Measurements from ENCODE around the gene SUGCT.
"Not testable (repeated sequence)": the region's sequence is repeated elsewhere in the genome, so short reads cannot be mapped to it uniquely, and the experiment has no call there.

Gene SUGCT

DNA sequence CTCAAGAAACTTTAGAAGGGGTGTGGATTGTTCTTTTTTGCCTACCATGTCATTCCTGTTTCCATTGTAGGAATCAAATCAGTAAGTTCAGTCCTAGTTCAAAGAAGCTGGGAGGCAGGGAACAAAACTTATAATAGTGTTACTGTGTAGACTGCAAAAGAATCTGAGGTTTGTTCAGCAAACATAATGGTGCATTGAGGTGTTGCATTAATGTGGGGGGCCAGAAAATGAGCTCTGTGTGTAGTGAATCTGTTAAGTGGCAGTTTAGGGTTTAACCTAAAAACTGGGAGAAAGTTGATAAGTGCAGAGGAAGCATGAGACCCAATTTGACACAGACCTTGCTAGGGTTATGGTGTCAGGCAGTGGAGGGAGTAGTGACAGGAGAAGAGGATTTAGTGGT, 197.7 kb downstream of the SUGCT start:
- DNase-seq = no peak

DNA sequence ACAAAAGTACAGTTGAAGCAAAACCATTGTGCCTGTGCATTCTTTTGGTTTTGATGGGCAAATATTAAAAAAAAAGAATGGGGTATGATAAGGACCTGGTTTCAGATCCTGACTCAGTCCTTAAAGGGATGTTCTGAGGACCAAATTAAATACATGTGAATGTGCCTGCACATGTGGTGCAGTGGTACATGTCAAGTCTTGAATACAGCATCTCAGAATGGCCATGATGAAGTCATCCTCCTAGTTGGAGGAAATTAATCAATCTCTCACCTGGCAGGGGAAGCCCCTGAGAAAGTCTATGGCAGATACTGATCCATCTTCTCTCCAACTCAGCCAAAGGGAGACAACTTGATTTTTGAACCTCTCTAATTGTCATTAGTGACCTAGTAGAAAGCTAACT, 207.0 kb downstream of the SUGCT start:
- no peak for DNase-seq

DNA sequence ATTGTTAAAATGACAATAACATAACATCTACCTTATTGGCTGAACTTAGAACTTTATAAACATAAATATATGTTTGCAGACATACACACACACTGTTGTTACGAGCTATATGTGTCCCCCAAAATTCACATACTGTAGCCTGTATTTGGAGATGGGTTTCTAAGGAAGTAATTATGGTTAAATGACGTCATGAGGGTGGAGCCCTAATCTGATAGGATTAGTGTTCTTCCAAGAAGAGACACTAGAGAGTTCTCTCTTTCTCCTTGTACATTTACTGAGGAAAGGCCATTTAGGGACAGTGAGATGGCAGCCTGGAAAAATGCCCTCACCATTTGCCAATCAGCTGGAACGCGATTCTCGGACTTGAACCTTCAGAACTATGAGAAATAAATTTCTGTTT, 211.7 kb downstream of the SUGCT start:
- no peak for DNase-seq

DNA sequence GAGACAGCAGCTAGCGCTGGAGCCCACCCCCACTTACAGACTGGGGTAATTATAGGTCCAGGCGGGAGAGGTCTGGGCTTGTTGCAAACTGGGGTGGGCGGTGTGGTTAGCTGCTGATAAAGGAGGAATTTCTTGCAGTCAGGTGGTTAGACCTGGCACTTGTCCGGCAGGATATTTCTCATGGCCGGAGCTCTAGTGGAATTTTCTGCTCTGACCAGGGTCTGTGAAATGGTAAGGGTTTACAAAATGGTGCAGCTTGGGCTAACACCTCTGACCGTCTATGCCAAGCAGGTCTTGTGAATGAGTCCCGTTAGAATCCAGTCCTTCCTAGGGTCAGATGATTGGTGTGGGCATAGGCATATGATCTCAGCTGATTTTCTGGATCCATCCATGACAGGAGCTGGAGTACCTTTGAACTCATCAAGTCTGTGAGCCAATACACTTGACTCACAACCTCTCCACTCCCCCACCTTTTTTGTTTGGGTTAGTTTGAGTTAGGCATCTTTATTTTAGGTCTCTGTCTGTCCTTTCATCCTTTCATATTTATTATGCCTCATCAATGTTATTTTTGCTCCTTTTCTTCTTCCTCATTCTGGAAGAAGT, 213.4 kb downstream of the SUGCT start:
- DNase-seq = no peak

DNA sequence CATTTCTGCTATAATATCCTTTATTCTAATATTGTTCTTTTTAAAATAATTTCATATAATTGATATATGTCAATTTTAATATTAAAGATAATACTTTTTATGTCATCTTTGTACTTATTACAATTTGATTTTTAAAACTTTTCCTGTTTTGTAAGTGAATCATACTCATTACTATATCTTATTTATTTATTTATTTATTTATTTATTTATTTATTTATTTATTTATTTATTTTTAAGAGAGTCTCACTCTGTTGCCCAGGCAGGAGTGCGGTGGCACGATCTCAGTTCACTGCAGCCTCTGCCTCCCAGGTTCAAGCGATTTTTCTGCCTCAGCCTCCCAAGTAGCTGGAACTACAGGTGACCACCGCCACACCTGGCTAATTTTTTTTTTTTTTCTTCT, 215.3 kb downstream of the SUGCT start:
- DNase-seq = no peak

DNA sequence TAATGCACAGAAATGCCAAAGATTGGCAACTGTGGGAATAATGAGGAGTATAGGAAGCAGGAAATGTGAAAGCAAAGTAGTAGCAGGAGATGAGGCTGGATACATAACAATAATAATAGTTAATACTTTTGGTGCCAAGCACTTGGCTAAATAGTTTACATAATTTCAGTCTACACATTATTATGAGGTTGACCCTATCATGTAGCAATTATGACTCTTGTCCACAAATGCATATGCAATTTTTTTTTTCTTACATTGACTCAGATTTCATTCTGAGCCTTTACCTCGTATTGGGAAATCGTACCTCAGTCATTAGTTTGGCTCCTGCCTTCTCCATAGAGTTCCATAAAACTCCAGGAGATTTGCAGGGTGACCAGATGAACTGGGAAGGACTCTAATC, 219.9 kb downstream of the SUGCT start:
- DNase-seq = no peak

DNA sequence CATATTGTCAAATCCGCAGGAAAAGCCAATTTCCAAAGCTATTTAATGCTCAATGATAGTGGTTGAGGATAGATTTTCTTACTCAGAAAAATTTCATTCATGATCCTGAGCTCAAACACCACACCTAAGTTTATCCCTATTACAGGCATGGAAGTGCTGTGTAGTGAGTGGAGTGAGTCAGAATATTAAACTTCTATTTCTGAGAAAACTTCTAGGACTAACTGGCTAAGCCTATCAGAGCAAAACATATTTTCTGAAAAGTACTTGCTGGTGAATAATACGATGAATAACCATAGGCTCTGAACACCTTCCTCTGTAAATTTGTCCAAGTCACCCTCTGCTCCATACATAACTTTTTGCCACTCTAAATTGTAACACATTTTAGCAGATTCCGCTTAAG, 221.5 kb downstream of the SUGCT start:
- DNase-seq = no peak

DNA sequence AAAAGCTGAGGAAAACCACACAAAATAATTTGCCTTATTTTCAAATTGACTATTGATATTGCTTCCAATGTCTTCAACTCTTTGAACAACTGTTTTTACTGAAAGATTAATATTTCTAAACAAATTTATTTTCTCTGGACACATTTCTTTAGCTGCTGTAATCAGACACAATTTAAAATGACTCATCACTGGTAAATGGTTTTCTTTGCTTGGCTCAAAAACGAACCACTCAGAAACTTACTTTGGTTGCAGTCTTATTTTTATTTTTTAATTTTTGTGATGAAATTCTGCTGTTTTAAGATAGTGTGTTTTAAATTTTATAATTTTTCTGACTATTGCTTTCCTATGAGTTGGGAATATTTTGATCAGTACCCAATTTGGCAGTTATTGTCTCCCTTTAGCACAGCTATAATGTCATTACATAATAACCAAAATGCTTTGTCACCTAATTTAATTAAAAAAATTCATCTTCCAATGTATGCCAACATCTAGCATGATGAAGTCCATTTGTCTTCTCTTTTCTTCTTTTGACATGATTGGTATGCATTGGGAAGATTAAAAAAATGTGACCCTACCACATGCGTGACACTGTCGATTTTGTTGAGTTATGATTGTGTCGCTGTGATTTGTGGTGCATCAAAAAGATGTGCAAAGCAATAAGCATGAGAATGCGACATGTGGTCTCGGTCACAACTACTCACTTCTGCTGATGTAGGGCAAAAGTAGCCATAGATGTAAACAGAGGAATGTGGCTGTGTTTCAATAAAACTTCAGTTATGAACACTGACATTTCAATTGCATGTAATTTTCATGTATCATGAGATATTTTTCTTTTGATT, 222.3 kb downstream of the SUGCT start:
- DNase-seq = no peak

DNA sequence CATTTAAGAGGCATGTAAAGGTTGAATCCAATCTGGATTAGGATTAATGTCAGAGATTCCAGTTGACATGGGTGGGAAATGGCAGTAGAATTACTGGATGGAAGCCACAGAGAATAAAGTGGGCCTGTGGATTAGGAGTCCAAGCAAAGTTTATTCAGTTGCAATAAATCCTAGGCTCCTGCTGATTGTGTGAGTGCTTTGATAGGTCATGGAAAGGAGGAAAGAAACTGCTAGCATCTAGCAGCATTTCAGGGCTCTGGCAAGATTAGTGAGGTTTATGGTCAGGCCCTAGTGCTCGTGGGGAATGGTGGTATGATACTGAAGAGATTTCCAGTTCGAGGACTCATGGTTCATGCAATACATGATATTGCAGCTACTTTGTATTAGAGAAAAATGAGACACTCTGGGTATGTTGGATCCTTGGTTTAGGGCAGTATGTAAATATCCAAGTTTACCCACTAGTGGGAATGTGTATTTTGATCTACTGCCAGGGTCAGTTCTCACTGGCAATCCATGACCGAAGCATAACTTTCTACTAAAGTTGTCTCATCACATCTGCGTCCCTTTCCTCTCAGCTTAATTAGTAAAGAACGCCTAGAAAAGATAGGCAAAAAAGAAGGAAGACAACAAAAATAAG, 235.0 kb downstream of the SUGCT start:
- DNase-seq = no peak

DNA sequence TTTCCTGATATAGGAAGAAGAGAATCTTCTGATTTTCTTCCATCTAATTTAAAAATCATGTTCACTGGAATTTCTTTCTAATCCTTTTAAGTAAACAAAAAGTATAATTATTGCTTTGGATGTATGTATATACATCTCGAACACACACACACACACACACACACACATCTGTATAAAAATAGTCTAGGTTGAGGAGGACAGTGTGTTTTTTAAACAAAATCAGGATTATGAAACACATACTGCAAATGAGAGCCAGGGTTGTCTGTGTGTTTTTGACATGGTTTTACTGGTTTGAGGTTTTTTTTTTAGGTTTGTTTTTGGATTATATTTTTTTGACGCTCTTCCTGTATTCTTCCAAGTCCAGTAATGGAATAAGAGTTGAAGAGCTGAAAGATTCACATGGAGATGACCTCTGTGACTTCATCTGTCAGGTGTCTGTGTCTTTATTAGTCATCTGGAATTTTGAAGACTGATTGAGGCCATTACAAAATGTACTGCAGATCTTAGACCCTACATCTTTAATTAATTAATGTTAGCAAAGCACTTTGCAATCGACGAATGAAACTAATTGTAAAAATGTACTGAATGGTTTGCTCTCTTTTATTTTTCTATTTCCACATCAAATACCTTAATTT, 237.1 kb downstream of the SUGCT start:
- DNase-seq = no peak

DNA sequence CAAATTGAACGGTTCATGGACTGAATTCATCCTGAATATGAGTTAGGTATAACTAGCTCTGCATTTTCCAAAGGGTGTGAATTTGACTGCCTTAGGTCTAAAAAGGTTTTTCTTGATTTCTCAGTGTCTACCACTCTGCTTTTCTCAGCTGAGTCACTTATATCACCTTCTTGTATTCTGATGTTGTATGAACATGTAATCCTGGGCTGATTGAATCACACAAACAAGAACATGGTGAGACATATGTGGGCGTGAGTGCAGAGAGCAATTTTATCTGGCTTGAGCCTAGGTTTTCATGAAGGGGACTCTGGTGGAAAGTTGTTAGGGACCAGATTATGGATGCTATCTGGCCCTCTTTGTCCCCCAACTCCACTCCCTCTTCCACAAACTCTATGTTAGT, 239.8 kb downstream of the SUGCT start:
- DNase-seq = no peak

DNA sequence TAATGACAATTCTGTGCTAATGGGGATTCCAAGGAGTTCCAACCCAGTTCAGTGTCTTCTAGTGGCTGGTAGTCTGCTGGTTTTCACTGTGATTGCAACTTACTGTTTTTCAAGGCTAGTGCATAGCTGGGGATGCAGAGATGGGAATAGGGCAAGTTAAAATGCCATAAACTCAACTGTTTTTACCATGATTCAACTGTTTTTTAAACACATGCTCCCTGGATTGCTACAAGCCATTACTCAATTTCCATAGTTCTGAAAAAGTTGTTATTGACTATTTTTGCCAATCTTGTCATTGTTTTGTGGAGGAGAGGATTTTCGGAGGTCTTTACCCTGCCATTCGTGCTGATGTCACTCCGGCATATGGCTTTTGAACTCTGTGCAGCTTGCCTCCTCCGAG, 245.3 kb downstream of the SUGCT start:
- no peak for DNase-seq

DNA sequence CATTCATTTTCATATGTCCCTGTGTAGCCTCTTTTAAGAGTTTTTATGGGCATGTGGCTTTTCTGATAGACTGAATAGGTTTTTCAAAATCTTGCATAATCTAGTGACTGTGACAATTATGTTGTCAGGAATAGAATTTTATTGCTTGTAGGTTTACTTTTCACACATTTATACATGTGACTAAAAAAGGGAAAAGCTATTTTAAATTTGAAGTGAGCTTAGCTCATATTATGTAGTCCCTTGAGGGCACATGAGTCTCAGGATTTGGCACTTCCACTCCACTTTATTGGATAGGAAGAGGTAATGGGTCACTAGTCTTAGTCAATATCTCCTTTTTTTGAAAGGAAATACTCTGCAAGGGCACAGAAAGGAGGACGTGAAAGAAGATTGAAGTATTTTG, 247.3 kb downstream of the SUGCT start:
- DNase-seq = no peak

DNA sequence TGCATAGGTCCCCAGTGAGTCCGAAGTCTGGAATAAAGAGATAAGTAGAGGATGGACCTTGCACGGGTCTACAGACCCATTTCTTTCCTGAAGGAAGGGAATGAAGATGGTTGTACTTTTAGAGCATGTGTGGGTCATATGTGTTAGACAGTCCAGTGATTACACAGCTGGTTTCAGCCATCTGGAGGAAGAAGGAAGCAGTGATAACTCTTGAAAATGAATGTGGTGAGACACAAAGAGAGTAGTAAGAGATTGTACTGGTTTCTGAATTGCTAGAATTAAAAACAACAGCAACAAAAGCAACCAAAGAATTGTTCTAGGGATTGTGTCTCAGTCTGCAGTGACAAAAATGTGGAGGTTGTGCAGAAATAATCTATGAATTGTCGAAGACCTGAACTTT, 258.9 kb downstream of the SUGCT start:
- no peak for DNase-seq

DNA sequence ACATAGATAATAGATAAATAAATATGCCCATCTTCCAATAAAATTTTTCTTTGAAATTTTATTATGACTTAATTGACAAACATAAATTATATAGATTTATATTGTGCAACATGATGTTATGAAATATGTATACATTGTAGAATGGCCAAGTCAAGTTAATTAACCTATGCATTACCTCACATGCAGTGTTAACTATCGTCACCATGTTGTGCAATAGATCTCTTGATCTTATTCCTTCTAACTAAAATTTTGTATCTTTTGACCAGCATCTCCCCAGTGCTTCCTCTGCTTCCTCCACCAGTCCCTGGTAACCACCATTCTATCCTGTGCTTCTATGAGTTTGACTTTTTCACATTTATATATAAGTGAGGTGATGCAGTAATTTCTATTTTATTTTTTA, 259.6 kb downstream of the SUGCT start:
- no peak for DNase-seq

DNA sequence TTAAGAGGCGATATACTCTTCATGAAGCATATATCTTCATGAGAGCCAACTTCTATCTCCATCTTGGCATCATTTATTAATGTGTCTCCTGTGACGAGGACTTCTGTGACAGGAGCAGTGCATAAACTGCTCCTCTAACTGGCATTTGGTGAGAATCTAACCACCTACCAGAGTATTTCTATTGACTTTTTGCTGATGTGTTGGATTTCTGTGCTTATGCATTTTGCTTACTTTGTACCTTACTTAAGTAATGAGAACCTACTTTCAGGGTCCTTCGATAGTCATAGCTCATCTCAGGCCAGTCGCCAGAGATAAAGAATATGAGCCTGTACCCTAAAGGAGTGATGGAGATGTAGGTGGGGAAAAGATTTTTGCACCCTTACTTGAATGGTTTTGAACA, 265.7 kb downstream of the SUGCT start:
- DNase-seq = no peak

DNA sequence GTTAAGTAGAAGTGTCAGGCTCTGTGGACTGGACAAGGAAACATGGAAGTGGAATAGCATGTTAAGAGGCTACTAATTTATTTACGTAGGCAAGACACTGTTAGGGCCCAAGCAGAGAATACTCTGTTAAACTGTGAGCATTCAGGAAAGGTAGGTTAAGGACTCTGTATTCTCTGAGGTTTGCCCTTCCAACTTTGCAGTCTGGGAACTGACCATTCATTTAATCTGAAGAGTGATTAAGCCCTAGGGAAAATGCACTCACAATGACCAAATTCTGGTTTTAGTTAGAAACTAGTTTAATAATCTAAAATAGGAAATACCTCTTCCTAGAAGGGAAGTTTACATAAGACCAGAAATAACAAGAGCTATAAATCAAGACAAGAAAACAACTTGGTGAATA, 266.6 kb downstream of the SUGCT start:
- no peak for DNase-seq

DNA sequence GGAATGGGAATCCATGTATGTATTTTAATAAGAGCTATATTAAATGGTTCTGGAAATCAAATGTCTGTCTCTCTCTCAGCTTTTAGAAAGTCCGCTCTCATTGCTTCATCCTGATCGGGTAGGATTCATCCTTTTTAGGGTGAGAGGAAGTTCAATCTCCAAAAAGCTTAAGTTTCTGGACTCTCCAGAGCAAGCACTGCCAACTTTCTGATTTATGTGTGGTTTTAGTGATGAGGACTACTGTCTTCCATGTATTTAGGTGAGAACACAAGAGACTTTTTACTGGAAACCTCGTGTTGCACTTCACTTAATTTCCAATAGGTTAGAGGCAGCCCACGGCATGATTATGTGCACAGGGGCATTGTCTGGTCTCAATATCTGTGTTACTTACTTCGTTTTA, 267.9 kb downstream of the SUGCT start:
- no peak for DNase-seq

DNA sequence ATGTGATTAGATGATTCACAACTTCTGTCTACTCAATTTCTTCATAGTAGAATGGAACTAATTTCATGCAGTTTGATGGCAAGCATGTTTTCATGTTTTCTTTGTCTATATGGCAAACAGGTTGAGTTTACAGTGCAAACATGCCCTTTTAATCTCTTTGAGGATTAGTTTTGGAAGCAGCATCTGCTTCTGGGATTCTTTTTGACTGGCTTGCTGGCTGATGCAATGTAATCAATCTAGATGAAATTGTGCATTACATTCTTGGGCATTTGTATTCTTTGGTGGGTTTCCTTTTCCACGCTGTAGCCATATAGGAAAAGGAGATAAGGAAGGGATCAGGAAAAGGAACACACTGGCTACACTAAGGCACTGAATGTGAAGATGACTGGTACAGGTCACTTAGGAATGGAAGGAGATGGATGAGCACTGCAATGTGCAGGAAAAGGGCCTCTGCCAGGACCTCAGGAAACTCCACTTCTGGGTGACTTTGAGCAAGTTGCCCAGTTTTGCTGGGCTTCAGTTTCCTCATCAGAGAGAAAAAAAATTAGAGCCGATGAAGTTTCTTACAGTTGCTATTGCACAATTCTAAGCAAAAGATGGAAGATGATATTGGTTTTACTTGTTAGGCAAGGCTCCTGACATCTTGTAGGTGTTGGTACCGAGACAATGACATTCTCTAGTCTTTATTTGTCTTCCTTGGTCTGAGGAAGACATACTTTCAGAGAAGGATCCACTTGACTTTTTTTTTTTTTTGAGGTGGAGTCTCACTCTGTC, 269.1 kb downstream of the SUGCT start:
- no peak for DNase-seq

DNA sequence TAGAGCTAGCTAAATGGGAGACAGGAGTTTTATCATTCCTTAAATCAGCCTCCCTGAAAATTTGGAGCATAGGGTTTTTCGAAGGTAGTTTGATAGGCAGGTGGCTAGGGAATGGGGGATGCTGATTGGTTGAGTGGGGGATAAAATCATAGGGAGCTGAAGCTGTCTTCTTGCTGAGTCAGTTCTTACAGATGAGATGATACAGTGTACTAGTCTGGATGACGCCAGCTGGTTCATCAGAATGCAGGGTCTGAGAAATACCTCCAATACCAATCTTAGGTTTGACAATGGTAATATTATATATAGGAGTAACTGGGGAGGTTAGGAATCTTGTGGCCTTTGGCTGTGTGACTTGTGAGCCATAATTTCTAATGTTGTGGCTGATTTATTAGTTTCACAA, 271.2 kb downstream of the SUGCT start:
- no peak for DNase-seq

DNA sequence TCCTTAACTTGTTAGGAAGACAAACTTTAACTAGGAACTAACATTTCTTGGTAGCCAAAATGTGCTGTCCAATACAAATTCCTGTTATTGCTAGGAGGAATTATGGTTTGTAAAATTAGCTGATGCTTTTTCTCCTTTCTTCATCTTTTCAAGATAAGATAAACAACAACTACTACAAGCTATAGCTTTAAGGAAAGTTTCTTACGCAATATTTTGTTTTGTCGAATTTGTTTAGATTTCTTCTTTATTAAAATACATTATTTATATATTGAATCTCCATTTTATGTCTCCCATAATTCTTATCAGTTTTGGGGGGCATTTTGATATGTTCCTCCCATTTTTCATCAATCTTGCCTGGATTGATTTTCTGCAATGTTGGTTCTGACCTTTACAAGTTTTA, 277.5 kb downstream of the SUGCT start:
- no peak for DNase-seq

DNA sequence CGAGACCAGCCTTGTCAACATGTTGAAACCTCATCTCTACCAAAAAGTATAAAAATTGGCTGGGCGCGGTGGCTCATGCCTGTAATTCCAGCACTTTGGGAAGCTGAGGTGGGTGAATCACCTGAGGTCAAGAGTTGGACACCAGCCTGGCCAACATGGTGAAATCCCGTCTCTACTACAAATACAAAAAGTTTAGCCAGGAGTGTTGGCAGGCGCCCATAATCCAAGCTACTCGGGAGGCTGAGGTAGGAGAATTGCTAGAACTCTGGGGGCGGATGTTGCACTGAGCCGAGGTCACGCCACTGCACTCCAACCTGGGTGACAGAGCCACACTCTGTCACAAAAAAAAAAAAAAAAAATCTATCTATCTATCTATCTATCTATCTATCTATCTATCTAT, 279.9 kb downstream of the SUGCT start:
- not testable (repeated sequence) for DNase-seq

DNA sequence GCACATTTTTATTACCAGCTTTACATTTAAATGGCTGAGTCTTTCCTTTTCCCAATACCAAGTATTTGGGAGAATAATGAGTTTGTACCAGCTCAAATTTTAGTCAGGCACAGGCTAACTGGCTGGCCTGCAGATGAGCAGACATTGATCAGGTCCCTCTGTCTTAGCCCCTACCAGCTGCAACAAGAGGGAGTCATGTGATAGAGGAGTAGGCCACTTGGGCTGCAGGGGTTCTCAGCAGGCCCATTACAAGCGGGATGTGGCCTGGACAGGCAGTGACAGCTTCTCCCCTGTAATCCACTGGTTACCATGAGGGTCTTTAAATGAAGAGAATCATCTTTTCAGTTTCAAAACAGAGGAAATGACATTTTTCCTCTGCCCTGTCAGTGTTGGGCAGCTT, 283.6 kb downstream of the SUGCT start:
- no peak for DNase-seq

Data from NCI-H187 (cell line).